Measurements from ENCODE around the gene NFATC3.
"Not testable (repeated sequence)": the region's sequence is repeated elsewhere in the genome, so short reads cannot be mapped to it uniquely, and the experiment has no call there.

Gene NFATC3

DNA sequence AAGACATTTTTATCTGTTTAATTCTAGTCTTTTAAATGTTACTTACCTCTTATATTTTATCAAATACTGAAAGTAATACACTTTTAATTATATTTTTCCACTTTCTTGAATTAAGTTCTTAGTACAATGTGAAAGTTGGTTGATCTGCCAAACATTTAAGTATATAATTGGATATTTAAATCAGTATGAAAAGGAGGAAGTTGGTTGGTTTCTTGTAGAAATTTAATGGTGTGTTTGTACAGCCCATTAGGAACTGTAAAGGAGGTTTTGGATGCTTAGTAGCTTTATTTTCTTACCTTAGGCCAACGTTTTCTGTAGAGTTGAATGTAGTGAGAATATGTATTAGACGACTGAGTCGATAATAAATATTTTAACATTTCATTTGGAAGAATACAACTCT lies 5.4 kb downstream of the NFATC3 start:
- DNase-seq: no peak

DNA sequence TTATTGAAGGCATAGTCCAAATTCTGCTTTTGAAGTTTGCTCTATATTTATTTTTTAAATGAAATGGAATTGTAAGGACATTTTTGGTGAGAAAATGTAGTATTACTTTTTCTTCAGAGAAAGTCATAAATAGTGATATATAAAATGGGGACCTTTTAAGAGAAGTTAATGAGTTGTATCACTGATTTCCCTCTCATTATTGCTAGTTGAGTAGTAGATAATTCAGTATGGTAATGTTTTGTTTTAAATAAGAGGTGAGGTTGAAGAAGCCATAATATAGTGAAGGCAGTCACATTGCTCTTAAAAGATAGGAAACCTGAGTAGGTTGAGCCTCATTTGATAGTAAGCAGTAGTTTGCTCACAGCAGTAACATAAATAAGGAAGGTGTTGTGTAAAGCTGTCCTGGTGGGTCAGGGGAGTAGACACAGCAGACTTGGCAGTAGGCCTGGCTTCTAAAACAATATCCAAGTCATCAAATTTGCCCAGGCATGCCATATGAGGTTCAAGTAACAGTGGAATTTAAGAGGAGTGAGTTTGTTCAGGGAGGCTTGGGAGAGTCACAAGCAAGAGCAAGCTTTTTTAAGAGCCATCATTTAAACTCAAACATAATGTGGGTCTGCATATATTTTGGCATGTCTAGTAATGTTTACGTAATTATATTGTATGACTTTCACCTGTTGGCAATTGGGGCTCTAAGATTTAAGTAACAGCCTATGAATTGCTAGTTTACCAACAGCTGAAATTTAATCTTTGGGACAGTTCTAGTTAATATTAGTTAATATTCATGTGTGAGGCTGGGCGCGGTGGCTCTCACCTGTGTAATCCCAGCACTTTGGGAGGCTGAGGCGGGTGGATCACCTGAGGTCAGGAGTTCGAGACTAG lies 6.5 kb downstream of the NFATC3 start:
- peak; percentile 20 for DNase-seq

GRCh38 chr16:68092275-68092674 lies 7.1 kb downstream of the NFATC3 start:
- not testable (repeated sequence) for DNase-seq

DNA sequence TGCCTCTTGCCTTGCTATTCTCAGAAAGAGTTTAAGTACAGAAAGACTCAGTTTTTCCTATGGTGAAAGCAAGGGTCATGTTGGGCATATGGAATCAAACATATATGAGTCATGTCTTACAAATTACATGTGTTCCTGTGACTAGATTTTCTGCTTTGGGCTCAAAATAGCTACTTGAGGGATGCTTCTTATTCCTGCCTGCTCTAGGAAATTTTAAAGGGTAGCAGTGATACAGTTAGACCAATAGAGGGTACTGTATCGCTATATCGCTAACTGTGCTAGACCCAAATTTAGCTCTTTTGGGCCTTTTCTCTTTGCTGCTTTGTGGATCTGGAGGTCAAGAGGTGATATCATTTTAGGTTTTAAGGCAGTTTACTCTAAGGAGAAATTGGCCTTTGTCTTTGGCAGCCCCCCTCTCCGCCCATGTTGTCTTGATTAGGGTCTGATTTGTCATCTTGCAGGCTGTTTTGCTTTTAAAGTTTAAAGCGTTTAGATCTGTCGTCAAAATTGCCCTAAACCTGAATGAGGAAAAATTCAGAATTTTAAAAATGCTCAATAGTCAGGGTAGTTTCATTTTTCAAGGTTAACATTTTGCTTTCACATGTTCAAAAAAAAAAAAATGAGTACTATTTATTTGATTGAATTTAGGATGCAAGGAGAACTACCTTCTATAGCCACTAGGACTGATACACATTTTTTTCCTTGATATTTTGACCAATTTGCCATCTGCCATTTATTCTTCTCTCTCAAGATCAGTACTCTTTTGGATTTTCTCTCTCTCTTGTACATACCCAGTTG lies 8.8 kb downstream of the NFATC3 start:
- no peak for DNase-seq

- DNase-seq: no peak
Measured at GRCh38 chr16:68094614-68094934, 9.4 kb downstream of the NFATC3 start.

DNA sequence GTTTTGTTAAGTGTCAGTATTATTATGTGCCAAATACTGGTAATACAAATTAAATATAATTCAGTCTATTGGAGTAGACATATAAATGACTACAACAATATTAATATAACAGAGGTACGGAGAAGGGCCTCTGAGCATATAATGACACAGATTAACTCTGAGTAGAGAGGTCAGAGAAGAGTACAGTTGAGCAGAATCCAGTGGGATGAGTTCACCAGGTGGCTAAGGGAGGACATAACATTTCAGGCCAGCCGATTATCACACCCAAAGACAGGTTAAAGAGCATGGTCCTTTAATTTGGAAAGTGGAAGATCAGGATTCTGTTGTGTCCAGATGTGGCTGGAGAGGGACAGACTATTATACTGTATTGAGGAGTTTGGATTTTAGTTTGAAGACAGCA lies 11.3 kb downstream of the NFATC3 start:
- DNase-seq: no peak

GRCh38 chr16:68097088-68097487 lies 11.9 kb downstream of the NFATC3 start:
- DNase-seq: no peak

DNA sequence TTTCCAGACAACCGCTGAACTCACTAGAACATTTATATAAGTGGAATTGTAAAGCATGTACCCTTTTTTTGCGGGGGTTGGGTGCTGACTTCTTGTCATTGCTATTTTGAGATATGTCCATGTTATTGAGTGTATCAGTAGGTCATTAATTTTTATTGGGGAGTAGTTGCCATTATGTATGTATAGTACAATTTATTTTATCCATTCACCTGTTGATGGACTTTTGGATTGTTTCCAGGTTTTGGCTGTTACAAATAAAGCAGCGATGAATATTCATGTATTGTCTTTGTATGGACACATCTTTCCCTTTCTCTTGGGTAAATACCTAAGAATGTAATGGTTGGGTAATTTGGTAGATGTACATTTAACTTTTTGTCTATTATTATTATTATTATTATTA lies 12.7 kb downstream of the NFATC3 start:
- DNase-seq: no peak

DNA sequence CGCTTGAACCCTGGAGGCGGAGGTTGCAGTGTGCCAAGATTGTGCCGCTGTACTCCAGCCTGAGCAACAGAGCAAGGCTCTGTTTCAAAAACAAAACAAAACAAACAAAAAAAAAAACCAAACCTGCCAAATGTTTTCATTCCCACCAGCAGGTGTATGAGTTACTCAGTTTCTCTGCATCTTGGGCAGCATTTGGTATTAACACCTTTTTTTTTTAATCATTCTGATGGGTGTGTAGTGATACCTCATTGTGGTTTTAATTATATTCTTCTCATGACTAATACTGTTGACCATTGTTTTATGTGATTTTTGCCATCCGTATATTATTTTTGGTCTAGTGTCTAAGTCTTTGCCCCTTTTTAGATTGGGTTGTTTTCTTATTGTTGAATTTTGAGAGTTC lies 15.3 kb downstream of the NFATC3 start:
- no peak for DNase-seq

- no peak for DNase-seq
Measured at GRCh38 chr16:68105611-68106010, 20.4 kb downstream of the NFATC3 start.

GRCh38 chr16:68107230-68107928 lies 22.2 kb downstream of the NFATC3 start:
- not testable (repeated sequence) for DNase-seq

DNA sequence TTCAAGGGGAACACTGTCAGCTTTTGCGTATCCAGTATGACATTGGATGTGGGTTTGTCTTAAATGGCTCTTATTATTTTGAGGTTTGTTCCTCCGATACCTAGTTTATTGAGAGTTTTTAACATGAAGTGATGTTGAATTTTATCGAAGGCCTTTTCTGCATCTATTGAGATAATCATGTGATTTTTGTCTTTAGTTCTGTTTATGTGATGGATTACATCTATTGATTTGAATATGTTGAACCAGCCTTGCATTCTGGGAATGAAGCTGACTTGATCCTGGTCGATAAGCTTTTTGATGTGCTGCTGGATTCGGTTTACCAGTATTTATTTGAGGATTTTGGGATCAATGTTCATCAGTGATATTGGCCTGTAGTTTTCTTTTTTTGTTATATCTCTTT lies 24.0 kb downstream of the NFATC3 start:
- not testable (repeated sequence) for DNase-seq

DNA sequence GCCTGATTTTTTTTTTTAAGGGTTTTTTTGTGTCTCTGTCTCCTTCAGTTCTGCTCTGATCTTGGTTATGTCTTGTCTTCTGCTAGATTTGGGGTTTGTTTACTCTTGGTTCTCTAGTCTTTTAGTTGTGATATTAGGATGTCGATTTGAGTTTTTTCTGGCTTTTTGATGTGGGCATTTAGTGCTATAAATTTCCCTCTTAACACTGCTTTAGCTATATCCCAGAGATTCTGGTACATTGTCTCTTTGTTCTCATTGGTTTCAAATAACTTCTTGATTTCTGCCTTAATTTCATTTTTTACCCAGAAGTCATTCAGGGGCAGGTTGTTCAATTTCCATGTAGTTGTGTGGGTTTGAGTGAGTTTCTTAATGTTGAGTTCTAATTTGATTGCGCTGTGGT lies 25.4 kb downstream of the NFATC3 start:
- not testable (repeated sequence) for DNase-seq

GRCh38 chr16:68111379-68111778 lies 26.2 kb downstream of the NFATC3 start:
- no peak for DNase-seq

GRCh38 chr16:68113059-68113761 lies 28.0 kb downstream of the NFATC3 start:
- no peak for DNase-seq

GRCh38 chr16:68113765-68114240 lies 28.6 kb downstream of the NFATC3 start:
- DNase-seq: no peak

DNA sequence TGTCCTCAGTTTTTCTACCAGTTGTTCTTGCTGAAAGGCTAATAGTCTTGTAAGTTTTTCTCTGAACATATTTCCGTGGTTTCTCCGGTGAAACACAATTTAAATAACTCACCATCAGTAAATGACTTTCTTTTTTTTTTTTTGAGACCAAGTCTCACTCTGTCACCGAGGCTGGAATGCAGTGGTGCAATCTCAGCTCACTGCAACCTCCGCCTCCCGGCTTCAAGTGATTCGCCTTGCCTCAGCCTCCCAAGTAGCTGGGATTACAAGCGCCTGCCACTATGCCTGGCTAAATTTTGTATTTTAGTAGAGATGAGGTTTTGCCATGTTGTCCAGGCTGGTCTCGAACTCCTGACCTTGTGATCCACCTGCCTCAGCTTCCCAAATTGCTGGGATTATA lies 29.8 kb downstream of the NFATC3 start:
- DNase-seq: not testable (repeated sequence)

- DNase-seq: no peak
Measured at GRCh38 chr16:68115851-68116250, 30.7 kb downstream of the NFATC3 start.

- DNase-seq: no peak
Measured at GRCh38 chr16:68116256-68116867, 31.2 kb downstream of the NFATC3 start.

GRCh38 chr16:68117884-68118283 lies 32.7 kb downstream of the NFATC3 start:
- DNase-seq: no peak

DNA sequence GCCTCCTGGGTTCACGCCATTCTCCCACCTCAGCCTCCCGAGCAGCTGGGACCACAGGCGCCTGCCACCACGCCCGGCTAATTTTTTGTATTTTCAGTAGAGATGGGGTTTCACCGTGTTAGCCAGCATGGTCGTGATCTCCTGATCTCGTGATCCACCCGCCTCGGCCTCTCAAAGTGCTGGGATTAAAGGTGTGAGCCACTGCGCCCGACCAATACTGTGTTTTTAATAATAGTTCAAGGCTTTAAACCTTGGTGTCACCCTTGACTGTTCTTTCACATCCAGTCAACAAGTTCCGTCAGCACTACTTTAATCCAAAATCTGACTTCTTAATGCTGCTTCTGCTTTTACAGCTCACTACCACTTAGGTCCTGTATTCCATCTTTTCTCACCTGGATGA lies 33.8 kb downstream of the NFATC3 start:
- not testable (repeated sequence) for DNase-seq

- DNase-seq: not testable (repeated sequence)
Measured at GRCh38 chr16:68120496-68120895, 35.3 kb downstream of the NFATC3 start.

Measured in NCI-H2029 (cell line).